Transverse colon (tissue), 4 donors: ENCODE results near the gene PKD2L2. TPM values are rescaled to one million over a fixed set of nuclear protein-coding genes. Genes with fewer than 3 reads are reported as not detected.

Source experiments
- DNase-seq: peaks from one replicate; pipeline ENCODE4 v3.0.0-alpha.2; 2019
- H3K27ac ChIP-seq, 4 donors: fragments of 200-600 bp; sonication (generic); 2 replicates each; pipeline ENCODE4 v1.5.1; 2016 to 2018; ENCODE audit warnings: inconsistent platforms in 4 of 4
- H3K27me3 ChIP-seq: fragments of 200-600 bp; sonication (generic); 2 replicates; pipeline ENCODE4 v1.5.1; 2017; ENCODE audit warnings: inconsistent platforms
- H3K36me3 ChIP-seq, 4 donors: fragments of 200-600 bp; sonication (generic); 2 replicates each; pipeline ENCODE4 v1.5.1; 2017 to 2019; ENCODE audit warnings: inconsistent platforms in 4 of 4
- H3K4me1 ChIP-seq, 4 donors: fragments of 200-600 bp; sonication (generic); 2 replicates each; pipeline ENCODE4 v1.5.1; 2017 to 2020; ENCODE audit warnings: inconsistent platforms in 4 of 4
- H3K4me3 ChIP-seq, 4 donors: fragments of 200-600 bp; sonication (generic); 1 replicate in 1 of 4; 2 replicates in 3 of 4; pipeline versions ENCODE4 v1.5.1 to v1.6.1; 2017 to 2019; ENCODE audit warnings: inconsistent platforms in 4 of 4
- H3K9me3 ChIP-seq, 2 donors: fragments of 200-600 bp; sonication (generic); 2 replicates each; pipeline ENCODE4 v1.5.1; 2017 to 2019; ENCODE audit warnings: inconsistent platforms in 2 of 2
- EP300 ChIP-seq: sonication (generic); formaldehyde crosslinking; IDR thresholded peaks from one replicate; pipeline ENCODE4 v1.6.1; 2017; ENCODE audit warnings: antibody characterized with exemption, low read depth
- POLR2A ChIP-seq: fragments of 450-650 bp; IDR thresholded peaks from one replicate; pipeline ENCODE4 v1.6.1; 2016; ENCODE audit warnings: antibody characterized with exemption, mild to moderate bottlenecking, moderate library complexity
- POLR2AphosphoS5 ChIP-seq, 3 donors: sonication (generic); formaldehyde crosslinking; IDR thresholded peaks; one replicate each; pipeline ENCODE4 v1.6.1; 2016; ENCODE audit warnings: antibody characterized with exemption in 3 of 3
- WGBS, 2 donors: methylation state at CpG; one replicate each; pipeline ENCODE4 v1.1.5; 2018; ENCODE audit warnings: low coverage in 1 of 2; 5-methylcytosine and 5-hydroxymethylcytosine counted together
- in situ Hi-C, 4 donors: fragments of 200-750 bp; cut with MboI; loops; one replicate each; pipeline versions ENCODE4 v1.15.0 to v1.15.1; 2017; ENCODE audit warnings: low sequenced_read_pairs in 3 of 4, low pct_ligation_motif_present in 1 of 4, low pct_unique_long_range_greater_than_20kb in 1 of 4
- intact Hi-C: fragments of 100-400 bp; cut with DNase I; formaldehyde crosslinking; loops from one replicate; pipeline ENCODE4 v1.15.1; 2023; ENCODE audit warnings: low total_unique reads
- total RNA-seq, 4 donors: library from RNA; depleted of rRNA; stranded (reverse); fragments of >200 nt; gene quantifications; one replicate each; pipeline ENCODE4 v1.1.0, GENCODE V29; 2016
- TF ChIP-seq, protein P1 (sequence below), 5 experiments: fragments of 200-600 bp in 3 of 5; fragments of 450-650 bp in 2 of 5; sonication (generic) in 3 of 5; IDR thresholded peaks; 1 replicate in 2 of 5; 2 replicates in 3 of 5; pipeline ENCODE4 v1.5.1; 2016 to 2017; ENCODE audit warnings: antibody characterized with exemption in 5 of 5, inconsistent platforms in 3 of 5, mild to moderate bottlenecking in 2 of 5, moderate library complexity in 1 of 5

Gene PKD2L2
- total RNA-seq, 4 donors from 2014 or later: not detected

DNA sequence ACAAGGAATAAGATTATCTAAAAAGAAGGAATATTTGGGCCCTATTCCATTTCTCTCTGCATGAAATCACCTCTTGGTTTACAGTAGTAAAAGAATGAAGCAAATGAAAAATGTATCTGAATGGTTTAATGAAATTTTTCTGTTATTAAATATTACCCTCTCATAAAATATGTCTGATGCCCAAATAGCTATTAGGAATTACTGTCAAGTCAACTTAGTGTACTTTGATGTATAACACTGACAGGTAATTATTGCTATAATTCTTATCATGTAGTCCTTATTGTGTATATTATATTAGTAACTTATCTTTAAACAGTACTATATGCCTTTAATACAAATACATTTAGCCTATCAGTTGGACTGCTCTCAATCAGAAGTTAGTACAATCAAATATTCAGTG lies 13.2 kb upstream of the PKD2L2 start:
- in situ Hi-C loops: no loop called here

DNA sequence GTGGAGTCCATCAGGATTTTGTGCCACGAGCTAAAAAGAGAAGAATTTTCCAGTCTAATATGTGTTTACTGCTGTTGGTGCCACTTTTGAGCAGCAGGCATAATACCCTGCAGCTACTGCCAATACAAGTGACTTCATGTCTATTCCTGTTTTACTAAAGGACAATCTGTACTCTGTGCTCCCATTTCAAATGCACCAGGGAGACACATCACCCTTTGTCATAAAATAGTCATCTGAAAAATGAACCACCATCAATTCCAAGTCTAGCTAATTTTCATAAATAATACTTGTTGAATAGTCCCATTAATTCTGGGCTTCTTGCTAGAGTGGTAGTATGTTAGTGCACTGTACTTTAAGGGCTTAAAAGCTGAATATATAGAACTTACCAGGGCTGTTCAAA lies 8.9 kb upstream of the PKD2L2 start:
- in situ Hi-C loops: no loop called here

More for the DNA sequence above, 13.2 kb upstream of the PKD2L2 start:
- Histone ChIP-seq H3K4me3 (no peak overlapping the region), H3K27ac (no peak overlapping the region), H3K4me1 (no peaks in the 10 kb centered on the region), H3K9me3 (no peaks in the 10 kb centered on the region), H3K27me3 (no peaks in the 10 kb centered on the region), H3K36me3 (no peaks in the 10 kb centered on the region)
- DNase-seq: no peak
- TF ChIP-seq POLR2AphosphoS5 (IDR thresholded peaks at IDR 0.05) (no peak), EP300 (no peak), POLR2A (no peak)
- intact Hi-C loops: no loop called here

DNA sequence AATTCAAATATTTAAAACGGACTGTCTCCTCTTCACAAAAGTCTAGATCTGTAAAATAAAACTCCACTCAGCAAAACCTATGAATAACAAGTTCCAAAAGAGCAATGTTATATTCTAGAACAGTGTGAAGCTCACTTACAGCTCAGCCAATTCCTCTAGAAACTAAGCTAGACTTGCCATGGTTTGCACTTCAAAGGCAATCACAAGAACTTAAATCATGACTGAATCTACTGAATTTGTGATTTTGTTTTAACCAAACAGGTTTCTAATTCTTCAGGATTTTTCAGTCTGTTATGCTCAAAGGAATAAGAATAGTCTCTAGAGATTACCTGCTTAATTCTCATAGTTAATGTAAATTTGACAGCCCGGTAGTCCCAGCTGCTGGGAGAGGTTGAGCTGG lies 1.4 kb upstream of the PKD2L2 start:
- intact Hi-C loops (no loop called here), in situ Hi-C loops (no loop called here)
- Histone ChIP-seq H3K4me3 (no peak overlapping the region), H3K36me3 (no peaks in the 10 kb centered on the region), H3K27me3 (no peaks in the 10 kb centered on the region), H3K9me3 (no peaks in the 10 kb centered on the region), H3K4me1 (peaks cover 0 to 7% (median 0%) of the 10 kb centered on the region in 4 donors), H3K27ac (peak overlapping the region in 2 of 4 donors; percentile 59 to 78)
- DNase-seq: no peak
- TF ChIP-seq POLR2A (no peak), EP300 (no peak), POLR2AphosphoS5 (IDR thresholded peaks at IDR 0.05) (no peak)
- TF ChIP-seq, protein P1, sequence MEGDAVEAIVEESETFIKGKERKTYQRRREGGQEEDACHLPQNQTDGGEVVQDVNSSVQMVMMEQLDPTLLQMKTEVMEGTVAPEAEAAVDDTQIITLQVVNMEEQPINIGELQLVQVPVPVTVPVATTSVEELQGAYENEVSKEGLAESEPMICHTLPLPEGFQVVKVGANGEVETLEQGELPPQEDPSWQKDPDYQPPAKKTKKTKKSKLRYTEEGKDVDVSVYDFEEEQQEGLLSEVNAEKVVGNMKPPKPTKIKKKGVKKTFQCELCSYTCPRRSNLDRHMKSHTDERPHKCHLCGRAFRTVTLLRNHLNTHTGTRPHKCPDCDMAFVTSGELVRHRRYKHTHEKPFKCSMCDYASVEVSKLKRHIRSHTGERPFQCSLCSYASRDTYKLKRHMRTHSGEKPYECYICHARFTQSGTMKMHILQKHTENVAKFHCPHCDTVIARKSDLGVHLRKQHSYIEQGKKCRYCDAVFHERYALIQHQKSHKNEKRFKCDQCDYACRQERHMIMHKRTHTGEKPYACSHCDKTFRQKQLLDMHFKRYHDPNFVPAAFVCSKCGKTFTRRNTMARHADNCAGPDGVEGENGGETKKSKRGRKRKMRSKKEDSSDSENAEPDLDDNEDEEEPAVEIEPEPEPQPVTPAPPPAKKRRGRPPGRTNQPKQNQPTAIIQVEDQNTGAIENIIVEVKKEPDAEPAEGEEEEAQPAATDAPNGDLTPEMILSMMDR (IDR thresholded peaks at IDR 0.05): no peak
- 83 to 90% methylated on average over 2 of the region's 2 CpGs for WGBS, 2 donors

More for the DNA sequence above, 8.9 kb upstream of the PKD2L2 start:
- no peak for TF ChIP-seq POLR2A
- no peak for TF ChIP-seq POLR2AphosphoS5 (IDR thresholded peaks at IDR 0.05)
- TF ChIP-seq EP300: no peak
- TF ChIP-seq, protein P1 (IDR thresholded peaks at IDR 0.05): no peak
- WGBS, 2 donors: 46 to 79% methylated on average over 1 of the region's 1 CpG
- Histone ChIP-seq H3K4me3 (no peak overlapping the region), H3K27ac (no peak overlapping the region), H3K4me1 (no peaks in the 10 kb centered on the region), H3K27me3 (no peaks in the 10 kb centered on the region), H3K9me3 (no peaks in the 10 kb centered on the region), H3K36me3 (no peaks in the 10 kb centered on the region)
- no peak for DNase-seq
- intact Hi-C loops: no loop called here

DNA sequence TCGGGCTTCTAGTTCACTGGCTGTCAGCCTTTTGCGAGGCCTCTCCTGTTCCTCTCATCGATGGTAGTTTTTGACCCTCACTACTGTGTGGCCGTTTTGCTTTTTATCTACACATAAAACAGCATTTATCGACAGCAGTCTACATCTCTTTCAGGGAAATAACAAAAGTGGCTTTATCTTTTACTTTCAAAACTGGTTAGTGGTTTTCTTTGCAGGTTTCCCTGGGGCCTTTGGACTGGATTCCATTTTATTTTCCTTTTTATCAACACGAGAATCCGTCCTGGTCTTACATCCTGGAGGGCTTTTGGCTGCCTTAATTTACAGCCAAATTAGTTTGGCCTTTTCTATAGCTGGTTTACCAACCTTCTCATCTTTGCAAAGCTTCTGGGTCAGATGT lies 793 bp upstream of the PKD2L2 start:
- Histone ChIP-seq H3K4me1 (peaks cover 0 to 7% (median 0%) of the 10 kb centered on the region in 4 donors), H3K27ac (peak overlapping the region; percentile 59 to 78 (median 66)), H3K4me3 (peak overlapping the region in 2 of 4 donors; percentile 32 to 46), H3K36me3 (no peaks in the 10 kb centered on the region), H3K9me3 (no peaks in the 10 kb centered on the region), H3K27me3 (no peaks in the 10 kb centered on the region)
- TF ChIP-seq POLR2A (no peak), EP300 (no peak)
- WGBS, 2 donors: 66 to 70% methylated on average over 6 to 7 of the region's 7 CpGs
- no peak for DNase-seq
- in situ Hi-C loops (no loop called here), intact Hi-C loops (no loop called here)

DNA sequence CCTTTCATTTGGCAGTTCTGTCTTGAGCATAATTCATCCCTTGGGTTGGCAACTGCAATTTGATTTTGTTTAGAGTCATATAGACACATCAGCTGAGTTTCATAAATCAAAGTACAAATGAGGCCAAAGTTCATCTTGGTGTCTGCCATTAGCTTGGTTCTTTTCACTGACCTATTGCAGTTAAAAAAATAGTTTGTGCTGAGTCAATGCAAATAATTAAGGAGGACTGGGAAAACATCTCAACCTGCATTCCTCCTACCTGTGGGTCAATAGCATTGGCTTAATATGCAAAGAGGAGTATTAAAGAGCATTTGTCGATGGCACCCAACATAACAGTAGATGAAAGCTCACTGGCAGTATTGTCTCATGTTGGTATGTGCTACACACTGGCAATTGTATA lies 1.6 kb downstream of the PKD2L2 start:
- Histone ChIP-seq H3K4me1 (peaks cover 0 to 7% (median 0%) of the 10 kb centered on the region in 4 donors), H3K9me3 (no peaks in the 10 kb centered on the region), H3K27me3 (no peaks in the 10 kb centered on the region), H3K27ac (no peak overlapping the region), H3K4me3 (no peak overlapping the region), H3K36me3 (no peaks in the 10 kb centered on the region)
- no peak for TF ChIP-seq POLR2AphosphoS5 (IDR thresholded peaks at IDR 0.05)
- no peak for TF ChIP-seq POLR2A
- no peak for TF ChIP-seq EP300
- TF ChIP-seq, protein P1 (IDR thresholded peaks at IDR 0.05): no peak
- no peak for DNase-seq
- WGBS, 2 donors: 90 to 96% methylated on average over 1 of the region's 1 CpG
- in situ Hi-C loops: no loop called here
- intact Hi-C loops: no loop called here
